Dermis blood vessel endothelial cell (primary cell): Measurements from ENCODE around the gene MRPL55. TPM values are rescaled to one million over a fixed set of nuclear protein-coding genes. Genes with fewer than 3 reads are reported as not detected.

Experiments used
- total RNA-seq: library from RNA; depleted of rRNA; stranded (reverse); fragments of >200 nt; gene quantifications from 2 replicates; pipeline ENCODE4 v1.2.3, GENCODE V29; 2014

Gene MRPL55
- total RNA-seq, 1 donor from 2014 or later, result 54.3 TPM

Other genes with a start within 250 kb of the MRPL55 start
- 1.8 and 2.9 TPM in 2 replicates for gene WNT9A, start 161.4 kb downstream of the MRPL55 start, total RNA-seq
- not detected in 2 replicates for gene WNT3A, start 102.3 kb downstream of the MRPL55 start, total RNA-seq
- 264 and 393 TPM in 2 replicates for gene ARF1, start 26.6 kb downstream of the MRPL55 start, total RNA-seq
- 12.1 and 18.5 TPM in 2 replicates for gene C1orf35, start 6.0 kb downstream of the MRPL55 start, total RNA-seq
- 471 and 724 TPM in 2 replicates for gene GUK1, start 31.0 kb upstream of the MRPL55 start, total RNA-seq
- 5.0 and 5.8 TPM in 2 replicates for gene GJC2, start 40.6 kb upstream of the MRPL55 start, total RNA-seq
- gene IBA57, start 56.5 kb upstream of the MRPL55 start, total RNA-seq, result 9.5 and 17.4 TPM in 2 replicates
- gene OBSCN, start 98.7 kb upstream of the MRPL55 start, total RNA-seq, result 4.4 and 9.5 TPM in 2 replicates